Measurements from ENCODE around the gene TMEM175. TPM values are rescaled to one million over a fixed set of nuclear protein-coding genes. Genes with fewer than 3 reads are reported as not detected.

TMEM175 gene
- total and polyA plus RNA-seq, 2 of the 13 experiments (the other 11 are each of a cell fraction or from before 2014, with no cell fraction given) = 5.1 to 9.9 TPM

DNA sequence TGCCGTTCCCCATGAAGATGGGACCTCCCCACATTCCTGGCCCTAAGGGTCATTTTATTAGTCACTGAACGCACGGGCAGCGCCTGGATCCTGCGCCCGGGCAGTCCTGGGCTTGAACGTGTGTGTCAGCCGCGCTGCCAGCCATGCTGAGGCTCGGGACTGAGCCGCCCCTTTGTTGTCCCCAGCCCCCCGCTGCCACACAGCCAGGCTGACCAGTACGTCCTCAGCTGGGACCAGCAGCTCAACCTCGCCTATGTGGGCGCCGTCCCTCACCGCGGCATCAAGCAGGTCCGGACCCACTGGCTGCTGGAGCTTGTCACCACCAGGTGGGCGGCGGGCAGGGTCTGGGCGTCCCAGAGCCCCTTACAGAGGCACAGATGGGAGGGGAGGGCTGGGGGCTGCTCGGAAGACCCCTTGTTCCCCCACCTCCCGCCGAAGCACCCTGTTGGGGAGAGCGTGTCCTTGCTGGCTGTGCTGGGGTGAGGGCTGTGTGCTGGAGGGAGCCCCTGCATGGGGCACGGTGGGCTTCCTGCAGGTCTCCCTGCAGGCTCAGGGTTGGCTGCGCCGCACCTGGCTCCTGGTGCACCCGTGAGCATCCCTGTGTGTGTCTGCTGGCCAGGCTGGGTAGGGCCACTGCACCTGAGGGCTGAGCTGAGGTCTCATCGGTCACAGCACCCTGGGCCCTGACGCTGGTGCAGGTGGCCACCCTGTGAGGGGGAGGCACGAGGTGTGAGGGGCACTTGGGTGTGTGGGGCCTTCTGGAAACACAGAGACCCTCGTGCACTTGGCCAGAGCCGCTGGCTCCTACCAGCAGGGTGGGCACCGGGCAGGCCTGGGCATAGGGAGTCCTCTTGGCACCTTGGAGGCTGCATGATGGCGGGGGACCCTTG, 55.6 kb downstream of the TMEM175 start (continued):
- TF ChIP-seq SKI (IDR thresholded peaks at IDR 0.05; ENCODE audit: partially characterized antibody) (no peak), IKZF1 (IDR thresholded peaks at IDR 0.05) (no peak), MYNN (CRISPR knock-in tag; IDR thresholded peaks at IDR 0.05; ENCODE audit: low read depth) (no peak), ZNF30 (CRISPR knock-in tag; IDR thresholded peaks at IDR 0.05) (no peak), ZNF3 (CRISPR knock-in tag; IDR thresholded peaks at IDR 0.05) (no peak), SOX6 (IDR thresholded peaks at IDR 0.05) (no peak), SOX6 (CRISPR knock-in tag; IDR thresholded peaks at IDR 0.05) (no peak), KDM1A (CRISPR knock-in tag; IDR thresholded peaks at IDR 0.05) (no peak), ELK4 (CRISPR knock-in tag; IDR thresholded peaks at IDR 0.05; ENCODE audit: borderline replicate concordance) (no peak), CERS6 (CRISPR knock-in tag; IDR thresholded peaks at IDR 0.05) (no peak), TOE1 (CRISPR knock-in tag; IDR thresholded peaks at IDR 0.05) (no peak), ZNF577 (CRISPR knock-in tag; IDR thresholded peaks at IDR 0.05; ENCODE audit: borderline replicate concordance, low read depth) (no peak), ZNF678 (CRISPR knock-in tag; IDR thresholded peaks at IDR 0.05) (no peak), SETDB1 (CRISPR knock-in tag; IDR thresholded peaks at IDR 0.05; ENCODE audit: borderline replicate concordance) (no peak), ZKSCAN5 (CRISPR knock-in tag; IDR thresholded peaks at IDR 0.05) (no peak), ZBTB46 (CRISPR knock-in tag; IDR thresholded peaks at IDR 0.05; ENCODE audit: borderline replicate concordance) (no peak), SIX1 (CRISPR knock-in tag; IDR thresholded peaks at IDR 0.05; ENCODE audit: borderline replicate concordance) (no peak)
- TF ChIP-seq, protein P1, sequence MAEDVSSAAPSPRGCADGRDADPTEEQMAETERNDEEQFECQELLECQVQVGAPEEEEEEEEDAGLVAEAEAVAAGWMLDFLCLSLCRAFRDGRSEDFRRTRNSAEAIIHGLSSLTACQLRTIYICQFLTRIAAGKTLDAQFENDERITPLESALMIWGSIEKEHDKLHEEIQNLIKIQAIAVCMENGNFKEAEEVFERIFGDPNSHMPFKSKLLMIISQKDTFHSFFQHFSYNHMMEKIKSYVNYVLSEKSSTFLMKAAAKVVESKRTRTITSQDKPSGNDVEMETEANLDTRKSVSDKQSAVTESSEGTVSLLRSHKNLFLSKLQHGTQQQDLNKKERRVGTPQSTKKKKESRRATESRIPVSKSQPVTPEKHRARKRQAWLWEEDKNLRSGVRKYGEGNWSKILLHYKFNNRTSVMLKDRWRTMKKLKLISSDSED (CRISPR knock-in tag; IDR thresholded peaks at IDR 0.05) = 0 out of 2 replicates have a peak, but pooled peaks have one; percentile 46
- TF ChIP-seq, protein P2, sequence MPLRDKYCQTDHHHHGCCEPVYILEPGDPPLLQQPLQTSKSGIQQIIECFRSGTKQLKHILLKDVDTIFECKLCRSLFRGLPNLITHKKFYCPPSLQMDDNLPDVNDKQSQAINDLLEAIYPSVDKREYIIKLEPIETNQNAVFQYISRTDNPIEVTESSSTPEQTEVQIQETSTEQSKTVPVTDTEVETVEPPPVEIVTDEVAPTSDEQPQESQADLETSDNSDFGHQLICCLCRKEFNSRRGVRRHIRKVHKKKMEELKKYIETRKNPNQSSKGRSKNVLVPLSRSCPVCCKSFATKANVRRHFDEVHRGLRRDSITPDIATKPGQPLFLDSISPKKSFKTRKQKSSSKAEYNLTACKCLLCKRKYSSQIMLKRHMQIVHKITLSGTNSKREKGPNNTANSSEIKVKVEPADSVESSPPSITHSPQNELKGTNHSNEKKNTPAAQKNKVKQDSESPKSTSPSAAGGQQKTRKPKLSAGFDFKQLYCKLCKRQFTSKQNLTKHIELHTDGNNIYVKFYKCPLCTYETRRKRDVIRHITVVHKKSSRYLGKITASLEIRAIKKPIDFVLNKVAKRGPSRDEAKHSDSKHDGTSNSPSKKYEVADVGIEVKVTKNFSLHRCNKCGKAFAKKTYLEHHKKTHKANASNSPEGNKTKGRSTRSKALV (CRISPR knock-in tag; IDR thresholded peaks at IDR 0.05) = no peak

All from HepG2 (cell line).